Hematopoietic multipotent progenitor cell treated with erythropoietin and hydrocortisone succinate and interleukin-3 and kit ligand, for 6 days (in vitro differentiated cells): ENCODE data around the gene SBNO2.

Source experiments
- DNase-seq: peaks from one replicate; pipeline ENCODE4 v3.0.0-alpha.2; 2015

The SBNO2 gene

DNA sequence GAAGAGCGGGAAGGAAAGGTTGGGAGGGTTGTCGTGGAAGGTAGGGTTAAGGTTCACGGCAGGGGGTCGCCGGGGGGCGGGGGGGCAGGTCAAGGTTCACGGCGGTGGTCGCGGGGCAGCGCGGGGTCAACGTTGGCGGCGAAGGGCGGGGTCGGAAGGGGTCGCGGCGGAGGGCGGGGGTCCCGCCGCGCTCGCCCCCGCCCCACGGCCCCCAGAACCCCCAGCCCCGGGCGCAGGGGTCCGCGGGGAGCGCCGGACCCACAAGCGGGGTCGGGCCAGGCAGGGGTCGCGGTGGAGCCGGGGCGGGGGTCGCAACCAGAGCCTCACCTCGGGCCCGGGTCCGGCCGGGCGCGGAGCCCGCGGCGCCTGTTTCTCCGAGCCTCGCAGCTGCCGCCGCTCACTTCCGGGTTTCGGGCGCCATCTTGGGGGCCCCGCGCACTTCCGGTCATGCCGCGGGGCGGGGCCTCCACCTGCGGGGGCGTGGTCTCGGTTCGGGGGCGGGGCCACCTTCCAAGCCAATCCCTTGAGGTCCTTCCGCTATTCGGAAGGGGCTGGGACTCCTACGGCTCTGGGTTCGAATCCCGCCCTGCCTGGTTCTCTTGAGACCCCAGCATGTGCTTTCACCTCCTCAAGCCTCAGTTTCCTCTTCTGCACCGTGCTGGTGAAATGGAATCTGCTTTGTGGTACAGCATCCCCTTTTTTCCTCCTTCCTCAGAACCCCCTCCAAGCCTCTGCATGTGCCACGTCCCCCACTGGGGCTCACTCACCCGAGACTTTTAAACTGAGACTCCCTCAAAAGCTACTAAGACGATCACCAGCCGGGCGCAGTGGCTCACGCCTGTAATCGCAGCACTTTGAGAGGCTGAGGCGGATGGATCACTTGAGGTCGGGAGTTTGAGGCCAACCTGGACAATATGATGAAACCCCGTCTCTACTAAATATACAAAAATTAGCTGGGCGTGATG is at the start of gene SBNO2:
SBNO2 (minus strand) TSS at position 424 of the 965 bp plus-strand sequence. CDS start 19,992 bp downstream, outside the sequence.
- peak; percentile 90 for DNase-seq

DNA sequence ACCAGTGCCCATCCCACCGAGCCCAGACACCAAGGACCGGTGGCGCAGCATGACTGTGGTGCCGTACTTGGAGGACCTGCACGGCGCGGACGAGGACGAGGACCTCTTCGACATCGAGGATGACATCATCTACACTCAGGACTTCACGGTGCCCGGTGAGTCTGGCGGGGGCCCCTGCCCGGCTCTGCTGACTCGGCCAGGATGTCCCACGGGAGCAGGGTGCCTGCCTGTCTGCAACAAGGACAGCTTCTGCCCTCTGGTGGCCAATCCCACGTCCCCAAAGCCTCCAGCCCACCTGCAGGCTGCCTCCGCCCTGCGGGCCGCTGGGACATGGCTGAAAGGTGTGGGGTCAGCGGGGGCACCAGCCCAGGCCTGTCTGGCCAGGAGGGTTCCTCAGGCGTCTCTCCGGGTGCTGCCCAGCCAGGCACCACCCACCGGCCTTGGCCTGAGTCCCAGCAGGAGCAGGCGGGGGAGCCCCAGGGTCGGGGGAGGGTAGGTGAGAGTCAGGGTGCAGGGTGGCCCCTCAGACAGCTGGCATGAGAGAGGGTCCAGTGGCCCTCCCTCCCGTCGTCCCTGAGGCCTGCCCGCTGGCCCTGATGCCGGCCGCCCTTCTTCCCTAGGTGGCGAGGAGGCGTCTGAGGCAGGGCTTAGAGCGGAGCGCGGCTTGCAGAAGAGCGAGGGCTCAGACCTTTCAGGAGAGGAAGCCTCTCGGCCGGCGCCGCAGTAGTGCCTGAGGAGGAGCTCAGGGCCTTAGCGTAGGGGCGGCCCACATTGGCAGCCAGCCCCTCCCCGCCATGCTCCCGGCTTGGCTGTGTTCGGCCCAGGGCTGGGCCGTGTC is 49.2 kb upstream of the SBNO2 start:
- peak; percentile 58 for DNase-seq

DNA sequence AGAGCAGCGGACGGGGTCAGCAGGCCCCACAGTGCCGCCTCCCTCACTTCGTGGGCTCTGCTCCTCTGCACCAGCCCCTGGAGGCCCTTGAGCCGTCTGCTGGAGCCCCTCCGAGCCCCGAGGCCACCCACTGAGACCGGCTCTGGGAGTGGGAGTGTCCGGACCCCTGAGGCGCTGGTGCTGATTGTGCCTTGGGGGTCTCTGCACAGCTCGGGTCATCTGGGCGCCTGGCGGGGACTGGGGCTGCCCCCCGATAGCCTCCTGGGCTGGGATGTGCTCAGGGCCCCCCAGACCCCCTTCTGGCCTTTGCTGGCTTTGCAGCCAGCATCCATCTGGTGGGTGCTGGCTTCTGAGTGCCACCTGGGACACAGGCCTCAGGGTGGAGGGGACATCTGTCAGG is 48.3 kb upstream of the SBNO2 start:
- no peak for DNase-seq

GRCh38 chr19:1221904-1222255 is 47.8 kb upstream of the SBNO2 start:
- DNase-seq: no peak

- DNase-seq: no peak
Observed at GRCh38 chr19:1220976-1221903, 47.2 kb upstream of the SBNO2 start.

GRCh38 chr19:1220477-1220930 is 46.4 kb upstream of the SBNO2 start:
- no peak for DNase-seq

- no peak for DNase-seq
Observed at GRCh38 chr19:1219786-1220476, 45.9 kb upstream of the SBNO2 start.

- no peak for DNase-seq
Observed at GRCh38 chr19:1218751-1219567, 44.9 kb upstream of the SBNO2 start.

- DNase-seq: peak; percentile 81
Observed at GRCh38 chr19:1217366-1217765, 43.3 kb upstream of the SBNO2 start.

DNA sequence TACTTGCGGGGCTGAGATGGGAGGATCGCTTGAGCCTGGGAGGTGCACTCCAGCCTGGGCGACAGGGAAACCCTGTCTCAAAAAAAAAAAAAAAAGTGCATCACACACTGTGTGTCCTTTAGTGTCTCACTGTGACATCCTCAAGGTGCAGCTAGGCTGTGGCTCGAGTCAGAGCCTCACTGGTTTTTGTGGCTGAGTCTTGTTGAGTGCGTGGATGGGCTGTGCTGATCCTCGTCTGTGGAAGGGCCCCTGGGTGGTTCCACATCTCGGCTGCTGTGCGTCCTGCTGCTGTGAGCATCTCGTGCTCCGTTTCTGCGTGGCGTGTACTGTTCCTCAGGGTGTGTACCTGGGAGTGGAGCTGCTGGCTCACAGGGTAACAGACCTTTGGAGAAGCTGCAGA is 42.7 kb upstream of the SBNO2 start:
- DNase-seq: no peak

GRCh38 chr19:1214862-1215731 is 41.0 kb upstream of the SBNO2 start:
- no peak for DNase-seq

DNA sequence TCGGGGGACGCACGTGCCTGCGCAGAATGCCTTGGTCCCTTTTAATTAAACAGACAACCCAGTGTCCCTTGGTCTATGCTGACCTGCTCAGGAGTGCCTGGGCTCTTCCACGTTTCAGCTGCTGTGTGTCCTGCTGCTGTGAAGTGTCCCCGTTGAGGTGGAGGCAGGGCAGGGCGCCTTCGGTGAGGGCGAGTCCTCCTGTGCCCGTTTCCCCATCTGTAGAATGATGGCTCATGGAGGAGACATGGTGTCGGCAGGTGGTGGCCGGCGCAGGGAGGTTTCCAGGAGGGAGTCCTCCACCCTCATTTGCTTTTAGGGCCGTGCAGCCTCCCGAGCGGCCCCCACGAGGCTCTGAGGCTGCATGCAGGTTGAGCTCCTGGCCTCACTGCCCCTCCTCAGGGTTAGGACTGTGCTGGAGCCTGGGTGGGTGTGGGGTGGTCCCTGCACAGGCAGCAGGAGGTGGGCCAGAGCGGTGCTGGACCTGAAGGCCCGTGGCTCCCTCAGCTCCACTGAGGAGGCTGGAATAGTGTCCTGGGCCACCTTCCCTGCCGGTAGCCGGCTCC is 40.3 kb upstream of the SBNO2 start:
- no peak for DNase-seq

- DNase-seq: peak; percentile 91
Observed at GRCh38 chr19:1213391-1214286, 39.6 kb upstream of the SBNO2 start.

DNA sequence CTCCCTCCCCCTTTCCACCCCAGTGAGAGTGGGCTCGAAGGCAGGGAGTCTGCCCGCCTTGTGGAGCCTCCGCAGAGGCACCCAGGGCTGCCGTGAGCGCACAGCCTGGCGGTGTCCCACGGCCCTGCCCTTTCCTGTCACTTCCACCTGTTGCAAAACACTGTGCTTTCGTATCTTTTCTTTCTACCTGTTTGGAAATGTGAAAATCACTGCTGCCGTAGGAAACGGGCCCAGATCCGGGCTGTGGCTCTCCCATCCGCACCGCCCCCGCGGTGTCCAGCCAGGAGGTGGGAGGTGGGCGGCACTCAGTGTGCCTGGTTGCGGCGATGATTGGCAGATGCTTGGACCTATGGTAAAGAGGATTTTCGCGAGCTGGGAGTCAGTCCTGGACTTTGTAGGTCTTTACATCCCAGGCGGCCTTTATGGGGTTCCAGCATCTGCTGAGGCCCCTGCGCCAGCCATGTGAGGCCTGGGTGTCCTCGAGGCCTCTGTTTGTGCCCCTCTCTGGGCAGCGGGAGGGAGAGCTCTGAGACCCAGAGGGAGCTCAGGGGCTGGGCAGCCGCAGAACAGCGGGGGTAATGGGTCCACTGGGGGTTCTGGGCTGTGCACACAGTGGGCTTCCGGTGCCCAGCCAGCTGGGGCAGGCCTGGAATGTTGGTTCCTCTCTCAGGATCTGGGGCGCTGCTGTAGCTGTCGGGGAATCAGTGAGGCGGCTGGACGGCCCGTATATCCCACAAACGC is 37.6 kb upstream of the SBNO2 start:
- no peak for DNase-seq

DNA sequence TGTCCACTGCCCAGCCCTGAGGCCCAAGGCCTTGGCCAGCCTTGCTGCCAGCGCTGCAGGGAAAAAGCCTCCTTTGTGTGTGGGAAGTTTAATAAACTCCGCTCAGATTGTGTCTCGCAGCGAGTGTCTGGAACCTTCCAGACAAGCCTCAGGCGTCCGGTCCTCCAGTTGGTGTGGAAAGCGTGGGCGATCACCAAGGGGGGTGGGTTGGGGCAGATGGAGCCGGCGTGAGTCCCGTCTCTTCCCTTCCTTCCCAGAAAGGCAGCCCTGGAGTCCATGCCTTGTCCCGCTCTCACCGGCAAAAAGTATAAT is 36.1 kb upstream of the SBNO2 start:
- DNase-seq: no peak

- peak; percentile 79 for DNase-seq
Observed at GRCh38 chr19:1208830-1209229, 34.8 kb upstream of the SBNO2 start.

DNA sequence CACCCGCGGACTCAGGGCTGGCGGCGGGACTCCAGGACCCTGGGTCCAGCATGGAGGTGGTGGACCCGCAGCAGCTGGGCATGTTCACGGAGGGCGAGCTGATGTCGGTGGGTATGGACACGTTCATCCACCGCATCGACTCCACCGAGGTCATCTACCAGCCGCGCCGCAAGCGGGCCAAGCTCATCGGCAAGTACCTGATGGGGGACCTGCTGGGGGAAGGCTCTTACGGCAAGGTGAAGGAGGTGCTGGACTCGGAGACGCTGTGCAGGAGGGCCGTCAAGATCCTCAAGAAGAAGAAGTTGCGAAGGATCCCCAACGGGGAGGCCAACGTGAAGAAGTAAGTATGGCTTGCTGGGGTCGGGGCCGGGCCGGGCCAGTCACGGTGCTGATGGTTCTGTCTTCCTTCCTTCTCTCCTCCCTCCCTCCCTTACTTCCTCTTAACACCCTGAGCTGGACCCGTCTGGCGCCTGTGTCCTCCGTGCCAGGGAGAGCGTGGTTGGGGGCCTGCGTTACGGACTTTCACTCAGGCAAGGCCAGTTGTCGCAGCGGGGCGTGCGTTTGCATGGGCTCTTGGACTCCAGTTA is 32.9 kb upstream of the SBNO2 start:
- DNase-seq: no peak
